Glomerular endothelial cell (primary cell): ENCODE measurements around the gene CLDN6. TPM values are rescaled to one million over a fixed set of nuclear protein-coding genes. Genes with fewer than 3 reads are reported as not detected.

Source experiments
- DNase-seq: peaks from one replicate; pipeline ENCODE4 v3.0.0-alpha.2; 2011; ENCODE audit warnings: low read depth, low spot score; ENCODE audit errors: extremely low read depth
- total RNA-seq: library from RNA; depleted of rRNA; stranded (reverse); fragments of >200 nt; gene quantifications from 2 replicates; pipeline ENCODE4 v1.2.3, GENCODE V29; 2015

The CLDN6 gene
- total RNA-seq, 1 donor from 2014 or later: 0.12 TPM

DNA sequence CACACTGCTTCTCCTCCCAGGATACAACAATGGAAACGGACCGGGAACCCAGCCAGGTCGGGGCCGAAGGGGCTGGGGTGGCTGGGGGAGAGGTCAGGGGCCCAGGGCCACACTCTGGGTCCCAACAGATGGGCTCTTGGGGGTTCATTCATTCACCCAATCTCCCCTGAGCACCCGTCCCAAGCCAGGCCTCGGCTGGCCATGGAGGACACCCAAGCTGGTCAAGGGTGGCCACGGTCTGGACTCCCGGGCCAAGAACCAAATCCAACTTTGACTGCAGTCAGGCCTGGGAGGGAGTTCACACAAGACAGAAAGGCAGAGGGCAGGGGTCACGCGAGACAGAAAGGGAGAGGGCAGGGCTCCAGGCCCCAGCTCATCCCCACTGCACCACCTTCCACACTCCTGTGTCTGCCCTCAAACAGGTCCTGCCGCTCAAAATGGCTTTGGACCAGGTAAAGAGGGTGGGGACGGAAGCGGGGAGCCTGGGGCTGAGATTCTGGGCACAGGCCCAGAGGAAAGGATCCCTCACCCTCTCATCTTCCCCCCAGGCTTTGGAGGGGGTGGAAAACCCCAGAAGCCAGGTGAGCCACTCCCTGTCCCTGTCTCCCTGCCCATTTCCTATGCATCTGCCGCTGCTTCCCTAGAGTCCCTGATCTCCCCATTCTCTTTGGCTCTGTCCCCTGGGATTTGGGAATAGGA, 25.5 kb downstream of the CLDN6 start:
- no peak for DNase-seq

DNA sequence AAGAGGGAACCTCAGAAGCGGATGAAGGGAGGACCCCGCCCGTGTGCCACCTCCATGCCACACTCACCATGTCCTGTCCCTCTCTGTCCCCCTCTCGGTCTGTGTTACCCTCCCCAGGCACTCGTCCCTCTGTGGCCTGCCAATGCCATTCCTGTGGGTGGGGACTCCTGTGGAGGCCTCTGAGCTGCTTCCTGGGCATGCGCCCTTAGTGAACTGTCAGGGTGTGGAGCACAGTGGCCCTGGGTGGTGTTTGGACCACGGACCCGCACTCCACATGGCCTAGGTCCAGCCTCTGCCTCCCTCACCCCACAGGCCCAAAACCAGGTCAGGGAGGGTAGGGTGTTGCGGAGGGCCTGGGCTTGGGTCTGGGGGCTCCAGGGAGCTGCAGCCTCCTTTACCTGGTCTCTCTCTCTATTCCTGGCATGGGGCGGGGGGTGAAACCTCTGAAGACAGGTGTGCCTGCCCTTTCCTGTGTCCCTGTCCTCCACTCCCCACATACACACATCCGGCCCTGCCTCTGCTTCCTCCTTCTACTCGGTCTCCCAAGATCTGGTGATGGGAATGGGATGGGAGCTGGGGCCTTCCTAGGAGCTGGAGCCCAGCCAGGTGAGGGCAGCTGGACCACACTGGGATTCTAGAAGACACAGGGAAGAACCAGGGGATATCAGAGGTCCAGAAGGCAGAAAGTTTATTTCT, 26.3 kb downstream of the CLDN6 start:
- no peak for DNase-seq

DNA sequence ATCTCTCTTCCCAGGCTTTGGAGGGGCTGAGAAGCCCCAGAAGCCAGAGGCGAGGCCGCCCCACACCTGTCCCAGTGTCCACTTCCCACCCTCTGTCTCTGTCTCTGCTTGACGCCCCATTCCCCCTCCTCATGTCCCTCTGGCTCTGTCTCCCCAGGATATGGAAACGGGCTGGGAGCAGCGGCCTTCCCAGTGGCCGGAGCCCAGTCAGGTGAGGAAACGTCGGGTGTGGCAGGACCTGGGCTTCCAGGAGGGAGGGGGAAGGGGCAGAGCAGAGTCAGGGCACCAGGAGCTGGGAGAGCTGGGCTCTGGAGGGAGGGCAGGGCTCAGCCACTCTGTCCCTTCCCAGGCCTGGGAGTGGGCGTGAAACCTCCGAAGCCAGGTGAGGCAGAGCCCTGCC, 27.1 kb downstream of the CLDN6 start:
- no peak for DNase-seq

DNA sequence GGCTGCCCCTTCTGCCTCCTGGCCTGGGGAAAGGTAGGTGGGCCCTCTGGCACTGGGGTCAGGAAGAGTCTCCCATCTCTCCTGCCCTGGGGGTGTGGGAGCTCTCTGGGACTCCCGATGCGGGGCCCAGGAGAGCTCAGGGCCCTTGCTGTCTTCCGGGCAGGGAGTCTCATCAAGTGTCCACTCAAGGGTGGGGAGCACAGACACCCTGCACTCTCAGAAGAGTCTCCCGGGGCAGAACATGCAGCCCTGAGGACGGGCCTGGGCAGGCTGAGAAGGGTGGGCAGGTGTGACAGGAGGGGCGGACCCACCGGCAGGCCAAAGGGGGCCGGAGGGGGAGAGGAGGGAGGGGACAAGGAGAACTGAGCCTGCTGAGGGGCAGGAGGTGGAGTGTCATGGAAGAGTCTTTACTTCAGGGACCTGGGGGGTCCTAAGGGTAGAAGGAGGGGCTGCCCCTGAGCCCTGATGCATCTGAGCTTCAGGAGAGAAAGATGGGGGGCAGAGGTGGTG, 29.3 kb downstream of the CLDN6 start:
- no peak for DNase-seq

DNA sequence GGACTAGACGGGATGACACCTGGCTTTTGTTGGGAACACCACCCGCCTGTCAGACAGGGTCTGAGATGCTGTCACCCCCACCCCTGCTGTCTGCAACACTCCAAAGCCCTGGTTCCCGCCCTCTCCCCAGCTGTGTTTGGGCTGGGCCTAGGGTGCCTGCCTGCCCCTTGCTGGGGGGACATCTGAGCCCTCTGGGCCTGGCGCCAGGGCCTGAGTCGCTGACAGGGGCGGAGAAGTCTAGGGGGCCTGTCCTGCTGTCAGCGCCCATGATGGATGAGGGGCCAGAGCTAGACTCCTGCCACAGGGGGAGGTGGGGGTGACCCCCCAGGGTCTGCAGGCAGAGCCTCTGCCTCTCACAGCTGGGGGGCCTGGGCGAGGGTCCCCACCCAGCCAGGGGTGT, 30.1 kb downstream of the CLDN6 start:
- no peak for DNase-seq

DNA sequence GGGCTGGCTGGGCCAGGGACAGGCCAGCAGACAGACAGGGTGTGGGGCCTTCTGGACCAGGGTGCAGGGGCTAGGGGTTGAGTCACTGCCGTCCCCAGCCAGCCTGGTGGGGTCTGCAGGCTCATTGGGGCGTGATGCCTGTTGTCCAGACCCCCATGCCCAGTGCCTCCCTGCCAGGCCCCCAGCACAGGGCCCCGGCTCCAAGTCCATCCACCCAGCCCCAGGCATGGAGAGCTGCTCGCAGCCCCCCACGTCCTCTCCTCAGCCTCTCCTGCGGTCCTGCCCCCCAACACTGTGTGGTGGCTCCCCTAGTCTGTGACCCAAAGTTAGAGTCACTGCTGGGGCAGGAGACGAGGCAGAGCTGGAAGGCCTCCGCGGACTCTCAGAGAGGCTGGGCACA, 30.7 kb downstream of the CLDN6 start:
- DNase-seq: no peak

DNA sequence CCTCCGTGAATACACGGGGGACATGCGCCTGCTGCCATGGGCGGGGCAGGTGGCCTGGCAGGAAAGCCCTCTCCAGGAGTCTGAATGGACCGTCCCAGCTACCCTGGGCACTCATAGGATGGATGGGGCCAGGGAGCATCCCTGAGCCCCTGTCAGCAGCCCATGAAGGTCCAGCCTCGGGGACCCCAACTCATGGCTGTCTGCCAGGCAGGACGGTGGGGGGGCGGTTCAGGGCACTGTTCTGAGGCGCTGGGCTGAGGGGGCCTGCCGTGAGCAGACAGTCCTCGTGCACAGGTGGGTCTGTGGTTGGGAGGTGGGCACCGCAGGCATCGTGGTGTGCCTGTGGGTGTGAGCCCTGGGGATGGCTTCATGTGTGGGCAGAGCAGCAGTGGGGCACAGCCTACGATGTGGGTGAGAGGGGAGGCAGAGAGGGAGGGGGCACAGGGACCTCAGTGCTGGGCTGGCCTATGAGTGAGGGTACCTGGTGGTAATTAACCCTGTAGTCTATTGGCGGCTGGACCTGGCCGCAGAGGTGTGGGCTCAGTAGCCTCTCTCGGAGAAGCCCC, 31.3 kb downstream of the CLDN6 start:
- no peak for DNase-seq

DNA sequence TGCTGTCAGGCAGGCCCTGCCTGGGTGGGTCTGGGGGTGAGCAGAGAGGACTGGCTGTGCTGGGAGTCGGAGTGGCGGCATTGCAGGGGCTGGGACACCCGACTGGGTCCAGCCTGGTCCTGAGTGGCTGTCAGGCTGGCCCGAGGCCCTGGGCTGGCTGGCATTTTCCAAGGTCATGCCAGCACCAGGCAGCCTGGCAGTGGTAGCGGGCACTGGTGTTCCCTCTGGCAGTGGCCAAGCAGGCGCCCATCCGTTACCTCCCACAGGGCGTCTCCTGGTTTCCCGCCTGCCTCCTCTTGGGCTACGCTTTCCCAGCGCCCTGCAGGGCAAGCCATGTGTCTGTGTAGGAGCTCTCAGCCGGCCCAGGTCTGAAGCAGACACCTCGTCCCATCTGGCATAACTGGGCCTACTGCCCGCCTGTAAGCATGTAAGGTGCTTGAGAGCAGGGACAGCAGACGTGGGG, 32.1 kb downstream of the CLDN6 start:
- no peak for DNase-seq

DNA sequence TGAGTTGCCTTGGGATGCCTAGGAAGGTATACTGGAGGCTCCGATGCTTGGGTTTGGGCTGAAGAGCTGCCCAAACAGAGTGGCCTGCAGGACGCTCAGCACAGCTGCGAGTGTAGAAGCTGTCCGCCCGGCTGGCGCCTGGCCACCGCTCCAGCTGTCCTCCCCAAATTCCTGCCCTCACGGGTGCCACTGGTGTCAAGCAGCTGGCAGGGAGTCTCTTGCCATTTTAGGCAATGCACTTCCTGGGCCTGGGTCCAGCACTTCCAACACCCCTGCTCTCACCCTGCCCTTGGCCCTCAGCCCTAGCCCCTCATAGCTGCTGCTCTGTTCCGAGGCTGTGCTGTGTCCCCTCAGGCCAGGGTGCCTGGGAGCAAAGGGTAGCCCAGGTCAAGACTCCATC, 32.5 kb downstream of the CLDN6 start:
- DNase-seq: no peak

DNA sequence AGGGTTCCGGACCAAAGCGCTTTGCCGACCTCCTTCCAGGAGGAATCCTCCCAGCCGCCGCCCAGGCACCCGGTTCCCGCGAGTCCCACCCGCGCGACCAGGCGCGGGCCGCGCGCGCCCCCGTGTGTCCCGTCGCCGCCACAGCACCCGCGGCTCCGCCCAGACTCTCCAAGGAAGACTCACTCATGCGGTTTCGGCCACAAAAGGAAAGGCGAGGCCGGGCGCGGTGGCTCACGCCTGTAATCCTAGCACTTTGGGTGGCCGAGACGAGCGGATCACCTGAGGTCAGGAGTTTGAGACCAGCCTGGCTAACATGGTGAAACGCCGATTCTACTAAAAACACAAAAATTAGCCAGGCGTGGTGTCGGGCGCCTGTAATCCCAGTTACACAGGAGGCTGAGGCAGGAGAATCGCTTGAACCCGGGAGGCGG, 34.3 kb downstream of the CLDN6 start:
- no peak for DNase-seq

DNA sequence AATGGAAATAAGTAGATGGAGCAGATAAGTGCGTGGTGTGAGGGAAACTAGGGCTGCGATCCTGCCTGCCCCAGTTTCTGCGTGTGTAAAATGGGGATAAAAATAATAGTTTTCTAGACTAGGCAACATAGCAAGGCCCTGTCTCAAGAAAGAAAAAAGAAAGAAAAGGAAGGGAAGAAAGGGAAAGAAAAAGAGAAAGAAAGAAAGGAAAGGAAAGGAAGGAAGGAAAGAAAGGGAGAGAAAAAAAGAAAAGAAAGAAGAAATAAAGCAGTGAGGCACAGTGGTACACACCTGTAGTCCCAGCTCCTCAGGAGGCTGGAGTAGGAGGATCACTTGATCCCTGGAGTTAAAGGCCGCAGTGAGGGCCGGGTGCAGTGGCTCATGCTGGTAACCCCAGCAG, 35.6 kb downstream of the CLDN6 start:
- DNase-seq: no peak

DNA sequence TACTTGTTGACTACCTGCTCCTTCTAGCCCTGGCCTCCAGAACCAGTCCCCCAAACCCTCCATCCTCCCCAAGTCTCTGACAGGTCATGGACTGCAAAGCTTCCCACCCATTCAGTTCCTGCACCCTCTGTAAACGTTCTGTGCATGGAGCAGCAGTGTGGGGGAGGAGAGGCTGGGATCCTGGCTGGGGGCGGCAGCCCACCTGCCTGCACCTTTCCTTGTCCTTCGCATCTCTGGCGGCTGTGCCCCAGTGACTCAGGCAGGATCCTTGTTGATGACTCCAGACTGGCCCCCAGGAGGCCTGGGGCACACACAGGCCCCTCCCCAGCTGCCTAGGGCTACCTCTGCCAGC, 36.1 kb downstream of the CLDN6 start:
- DNase-seq: no peak

DNA sequence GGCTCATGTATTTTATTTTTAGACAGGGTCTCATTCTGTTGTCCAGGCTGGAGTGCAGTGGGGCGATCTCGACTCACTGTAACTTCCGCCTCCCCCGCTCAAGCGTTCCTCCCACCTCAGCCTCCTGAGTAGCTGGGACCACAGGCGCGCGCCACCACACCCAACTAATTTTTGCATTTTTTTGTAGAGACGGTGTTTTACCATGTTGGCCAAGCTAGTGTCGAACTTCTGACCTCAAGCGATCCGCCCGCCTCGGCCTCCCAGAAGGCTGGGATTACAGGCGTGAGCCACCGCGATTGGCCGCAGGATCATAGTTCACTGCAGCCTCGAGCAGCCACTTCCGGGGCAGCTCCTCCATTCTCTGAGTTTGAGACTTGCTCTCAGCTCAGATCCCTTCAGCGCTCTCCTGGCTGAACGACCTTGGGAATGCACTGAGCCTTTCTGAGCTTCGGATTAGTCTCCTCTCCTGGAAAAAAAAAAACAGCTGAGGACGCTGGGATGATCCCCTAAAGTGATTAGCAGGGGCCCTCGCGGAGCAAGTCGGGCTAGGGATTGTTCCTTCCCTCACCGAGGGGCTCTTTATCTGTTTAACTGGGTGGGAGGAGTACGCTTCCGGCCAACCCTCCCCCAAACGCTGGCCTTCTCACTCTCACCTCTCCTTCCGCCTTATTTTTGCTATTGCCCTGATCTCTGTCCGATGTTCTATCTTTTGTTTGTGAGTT, 36.6 kb downstream of the CLDN6 start:
- DNase-seq: no peak

DNA sequence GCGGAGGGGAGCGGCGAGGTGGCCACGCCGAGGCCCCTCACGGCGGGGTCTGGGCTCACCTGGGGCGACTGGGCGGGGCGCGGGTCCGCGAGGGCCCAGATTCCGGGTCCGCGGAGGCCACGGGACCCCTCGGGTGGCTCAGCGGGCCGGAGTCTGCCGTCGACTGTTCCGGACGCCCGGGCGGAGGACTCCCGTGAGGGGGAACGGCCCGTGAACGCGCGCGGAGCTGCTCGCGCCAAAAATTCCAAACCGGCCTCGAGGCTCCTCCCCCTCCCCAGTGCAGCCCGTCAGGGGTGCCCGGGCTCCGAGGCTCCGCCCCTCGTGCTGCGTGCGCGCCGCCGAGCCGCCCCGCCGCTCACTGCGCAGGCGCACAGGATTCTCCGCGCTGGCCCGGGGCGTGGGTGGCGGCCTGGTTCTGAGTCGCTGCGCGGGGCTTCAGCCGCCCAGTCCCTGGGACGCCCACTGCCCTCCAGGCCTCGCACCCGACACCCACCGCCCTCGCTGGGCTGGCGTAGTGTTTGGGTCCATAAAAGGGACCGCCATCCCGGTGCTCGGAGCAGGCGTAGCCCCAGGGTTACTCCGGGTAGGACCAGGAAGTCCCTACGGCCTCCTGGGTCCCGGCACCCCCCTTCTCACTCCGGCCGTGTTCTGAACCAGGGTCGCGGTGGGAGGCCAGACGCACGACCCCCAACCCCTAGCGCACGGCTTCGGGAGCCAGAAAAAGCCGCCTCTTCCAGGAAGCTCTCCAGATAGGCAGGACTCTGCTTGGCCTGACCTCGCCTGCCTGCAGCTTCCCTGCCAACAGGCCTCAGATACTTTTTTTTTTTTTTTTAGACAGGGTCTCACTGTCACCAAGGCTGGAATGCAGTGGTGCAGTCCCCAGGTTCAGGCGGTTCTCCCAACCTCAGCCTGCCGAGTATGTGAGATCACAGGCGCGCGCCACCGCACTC, 37.5 kb downstream of the CLDN6 start, which contains the start of gene PKMYT1:
TSS of gene PKMYT1 (minus strand) at position 220 of the 950 bp plus-strand sequence. CDS start 789 bp downstream, outside the sequence.
- no peak for DNase-seq

DNA sequence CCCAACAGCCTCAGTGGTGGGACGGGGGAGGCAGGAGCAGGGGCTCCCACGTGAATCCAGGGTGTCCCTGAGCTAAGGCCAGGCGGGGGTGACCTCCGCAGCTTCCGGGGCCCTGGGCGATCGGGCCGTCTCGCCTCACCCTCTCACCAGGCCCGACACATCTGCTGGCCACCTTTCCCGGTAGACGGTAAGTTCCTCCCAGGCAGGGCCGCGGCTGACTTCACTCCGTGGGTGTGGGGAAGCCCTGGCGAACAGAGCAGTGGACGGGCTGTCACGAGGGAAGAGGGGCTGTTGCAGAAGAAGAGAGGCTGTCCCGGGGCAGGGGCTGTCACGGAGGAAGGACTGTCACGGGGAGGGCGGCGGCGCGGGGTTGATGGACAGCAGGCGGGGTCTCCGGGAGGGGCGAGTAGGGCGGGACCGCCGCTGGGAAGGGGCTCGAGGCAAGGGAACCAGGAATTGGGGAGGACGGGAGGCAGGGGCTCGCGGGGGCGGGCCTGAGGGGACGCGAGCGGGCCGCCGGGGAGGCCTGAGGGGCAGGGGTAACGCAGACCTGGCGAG, 38.2 kb downstream of the CLDN6 start:
- DNase-seq: no peak

DNA sequence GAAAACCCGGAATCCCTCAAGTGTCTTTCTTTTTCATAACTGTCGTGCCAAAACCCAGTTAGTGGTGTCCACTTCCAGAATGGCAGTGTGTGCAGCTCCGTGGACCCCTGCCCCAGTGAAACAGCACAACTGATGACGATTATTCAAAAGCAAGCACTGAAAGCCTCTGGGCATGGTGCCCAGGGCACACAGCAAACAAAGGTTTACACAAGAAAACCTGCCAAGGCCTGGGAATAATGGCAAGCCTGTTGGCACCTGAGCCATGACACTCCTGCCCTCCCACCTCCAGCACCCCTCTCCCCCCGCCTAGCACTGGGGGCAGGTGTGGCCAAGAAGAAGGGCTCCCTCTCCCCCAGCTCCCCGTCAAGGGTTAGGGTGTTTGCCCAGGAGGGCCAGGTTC, 40.5 kb downstream of the CLDN6 start:
- no peak for DNase-seq

DNA sequence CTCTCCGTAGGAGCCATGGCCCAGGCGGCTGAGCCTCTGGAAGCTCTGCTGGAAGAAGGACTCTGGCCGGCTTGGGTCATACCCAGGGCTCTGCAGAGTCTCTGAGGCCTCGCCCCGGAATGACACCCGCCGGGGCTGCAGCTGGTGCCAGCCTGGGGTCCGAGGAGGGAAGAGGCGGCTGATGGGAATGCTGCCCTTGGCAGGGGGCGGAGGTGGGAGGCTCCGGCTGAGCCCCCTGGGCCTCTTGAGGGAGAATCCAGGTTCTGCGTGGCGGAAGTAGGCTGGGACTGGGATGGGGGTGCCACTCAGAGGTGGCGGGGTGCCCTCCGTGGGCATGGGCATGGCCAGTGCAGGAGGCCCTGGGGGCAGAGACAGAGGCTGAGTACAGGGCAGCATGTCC, 41.3 kb downstream of the CLDN6 start:
- no peak for DNase-seq

DNA sequence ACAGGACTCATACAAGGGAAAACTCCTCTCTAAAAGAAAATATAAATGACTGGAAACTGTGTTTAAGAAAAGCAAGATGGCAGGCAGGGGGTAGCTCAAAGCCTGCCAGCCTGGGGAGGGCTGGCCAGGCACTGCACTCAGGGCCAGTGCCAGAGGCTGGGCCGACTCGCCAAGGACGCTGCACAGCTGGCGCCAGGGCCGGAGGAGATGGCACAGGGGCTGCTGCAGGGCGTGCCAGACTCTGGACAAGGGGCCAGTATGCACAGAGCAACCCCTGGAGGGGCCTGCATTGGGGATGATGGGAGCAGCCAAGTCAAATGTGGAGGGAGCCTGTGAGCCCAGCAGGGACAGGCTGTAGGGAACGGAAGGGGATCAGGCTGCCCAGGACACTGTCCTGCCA, 41.8 kb downstream of the CLDN6 start:
- no peak for DNase-seq

DNA sequence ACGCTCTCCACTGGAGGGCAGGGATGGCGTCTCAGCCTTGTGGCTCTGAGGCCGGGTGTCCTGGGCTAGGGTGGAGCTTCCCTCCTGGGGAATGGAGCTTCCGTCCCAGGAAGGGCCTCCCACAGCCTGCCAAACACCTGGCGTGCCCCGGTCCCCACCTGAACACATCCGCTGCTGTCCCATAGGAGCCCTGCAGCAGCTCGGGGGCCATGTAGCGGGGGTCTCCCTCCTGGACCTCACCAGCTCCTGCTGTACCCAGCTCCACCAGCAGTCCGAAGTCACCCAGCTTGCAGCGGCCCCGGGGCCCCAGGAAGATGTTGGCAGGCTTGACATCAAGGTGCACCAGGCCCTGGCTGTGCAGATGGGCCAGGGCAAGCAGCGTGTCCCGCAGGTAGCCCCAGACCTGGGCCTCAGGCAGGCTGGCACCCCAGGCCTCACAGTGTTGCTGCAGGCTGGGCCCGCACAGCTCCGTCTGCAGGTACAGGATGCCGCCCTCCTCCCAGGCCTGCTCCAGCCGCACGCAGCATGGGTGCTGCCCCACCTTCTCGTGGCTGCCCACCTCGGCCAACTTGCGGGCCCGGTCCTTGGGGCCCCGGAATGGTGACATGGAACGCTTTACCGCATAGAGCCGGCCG, 42.7 kb downstream of the CLDN6 start:
- no peak for DNase-seq
